GM12875 (cell line): Measurements from ENCODE around the gene PGGT1B.
"Not testable (repeated sequence)": the region's sequence is repeated elsewhere in the genome, so short reads cannot be mapped to it uniquely, and the experiment has no call there.

Experiments used
- H3K4me3 ChIP-seq: one replicate; pipeline ENCODE4 v1.5.1; 2011; ENCODE audit warnings: low read depth, low read length, control low read depth
- CTCF ChIP-seq: IDR thresholded peaks from 2 replicates; pipeline ENCODE4 v1.5.1; 2011; ENCODE audit warnings: low read depth, mild to moderate bottlenecking, control low read depth, inconsistent platforms, low read length, moderate library complexity, borderline replicate concordance; ENCODE audit not compliant: insufficient read depth

PGGT1B gene

GRCh38 chr5:115262011-115262320 lies 711 bp downstream of the PGGT1B start:
- H3K4me3 ChIP-seq: peak overlapping the region; percentile 55
- no peak for TF ChIP-seq CTCF

- no peak for TF ChIP-seq CTCF
- no peak overlapping the region for H3K4me3 ChIP-seq
Measured at GRCh38 chr5:115260248-115260647, 2.4 kb downstream of the PGGT1B start.

- H3K4me3 ChIP-seq: no peak overlapping the region
- TF ChIP-seq CTCF: no peak
Measured at GRCh38 chr5:115257981-115258380, 4.7 kb downstream of the PGGT1B start.

- H3K4me3 ChIP-seq: not testable (repeated sequence)
Measured at GRCh38 chr5:115249379-115249778, 13.3 kb downstream of the PGGT1B start.

GRCh38 chr5:115246361-115246991 lies 16.2 kb downstream of the PGGT1B start:
- TF ChIP-seq CTCF: peak; percentile 44; the same call in 1 of the 2 replicates
- no peak overlapping the region for H3K4me3 ChIP-seq

- TF ChIP-seq CTCF: no peak
- no peak overlapping the region for H3K4me3 ChIP-seq
Measured at GRCh38 chr5:115243412-115243811, 19.3 kb downstream of the PGGT1B start.

- H3K4me3 ChIP-seq: no peak overlapping the region
- no peak for TF ChIP-seq CTCF
Measured at GRCh38 chr5:115241881-115242642, 20.6 kb downstream of the PGGT1B start.
